ENCODE data around the gene LETMD1. TPM values are rescaled to one million over a fixed set of nuclear protein-coding genes. Genes with fewer than 3 reads are reported as not detected.

The LETMD1 gene
- polyA plus RNA-seq, 2 of the 4 experiments (the other 2 are of a cell fraction) = 29.6 to 72.9 TPM

- TF ChIP-seq ZC3H11A (IDR thresholded peaks at IDR 0.05) = no peak
- no peak for TF ChIP-seq SMC3 (IDR thresholded peaks at IDR 0.05)
- TF ChIP-seq FOSB (CRISPR knock-in tag; IDR thresholded peaks at IDR 0.05) = no peak
- TF ChIP-seq HOXB13 (CRISPR knock-in tag; IDR thresholded peaks at IDR 0.05; ENCODE audit: low read depth) = no peak
- no peak for TF ChIP-seq JUN (IDR thresholded peaks at IDR 0.05)
- no peak for TF ChIP-seq CEBPB (IDR thresholded peaks at IDR 0.05)
- TF ChIP-seq EHF (CRISPR knock-in tag; IDR thresholded peaks at IDR 0.05) = no peak
- no peak for TF ChIP-seq CTCF (IDR thresholded peaks at IDR 0.05)
- ChIA-PET CTCF (no interaction called here), POLR2A (no interaction called here)
- DNase-seq (ENCODE audit: low read depth in 1 of 2, low spot score in 1 of 2) (no peak), ATAC-seq (no peak), FAIRE-seq (no peak)
- no peak overlapping the region for H3K27ac ChIP-seq
- H3K4me3 ChIP-seq = no peak overlapping the region
- H3K4me2 ChIP-seq = no peak overlapping the region
- WGBS (ENCODE audit: missing lambda C conversion rate) = 59% methylated on average over 3 of the region's 3 CpGs
- H3K4me1 ChIP-seq = peaks cover 7% of the 10 kb centered on the region; the same call in 2 of the 3 replicates
- H3K9me3 ChIP-seq = no peaks in the 10 kb centered on the region
Measured at GRCh38 chr12:51036279-51036678, 11.8 kb upstream of the LETMD1 start.

- ChIA-PET CTCF (interaction anchor here (0.6 to 1.6 kb wide), 6 partner anchors 10 to 301 kb away, joined by 3 to 8 read pairs (median 4); no protein-coding TSS in a partner anchor), POLR2A (interaction anchor here (0.6 to 1.1 kb wide), 4 partner anchors 13 to 285 kb away, joined by 3 to 8 read pairs (median 3); partner anchors contain the start of gene ATF1)
- FAIRE-seq = no peak
- WGBS (ENCODE audit: missing lambda C conversion rate) = 3% methylated on average over 14 of the region's 14 CpGs
- Histone ChIP-seq H3K4me3 (peak overlapping the region; percentile 72), H3K27ac (peak overlapping the region; percentile 90 to 92), H3K4me2 (peak overlapping the region; percentile 93), H3K9me3 (no peaks in the 10 kb centered on the region), H3K4me1 (peaks cover 10% of the 10 kb centered on the region; the same call in 2 of the 3 replicates)
- no peak for TF ChIP-seq BHLHE40 (IDR thresholded peaks at IDR 0.05; ENCODE audit: low read depth, low read length)
- no peak for TF ChIP-seq ZSCAN20 (CRISPR knock-in tag; IDR thresholded peaks at IDR 0.05)
- no peak for TF ChIP-seq RCOR1 (IDR thresholded peaks at IDR 0.05; ENCODE audit: low read depth, low read length)
- TF ChIP-seq KDM5A (IDR thresholded peaks at IDR 0.05) = peak; percentile 46; the same call in 1 of the 2 replicates
- no peak for DNase-seq (ENCODE audit: low read depth in 1 of 2, low spot score in 1 of 2)
- no peak for ATAC-seq
Measured at GRCh38 chr12:51048661-51049251, 629 bp downstream of the LETMD1 start.

- H3K4me3 ChIP-seq = peak overlapping the region; percentile 72
- no peak for FAIRE-seq
- ChIA-PET CTCF (interaction anchor here (0.6 to 1.2 kb wide), 3 partner anchors 12 to 292 kb away, joined by 3 to 5 read pairs (median 4); no protein-coding TSS in a partner anchor), POLR2A (no interaction called here)
- peaks cover 10% of the 10 kb centered on the region; the same call in 2 of the 3 replicates for H3K4me1 ChIP-seq
- 93% methylated on average over 3 of the region's 3 CpGs for WGBS (ENCODE audit: missing lambda C conversion rate)
- no peaks in the 10 kb centered on the region for H3K9me3 ChIP-seq
- peak overlapping the region; percentile 93 for H3K4me2 ChIP-seq
- TF ChIP-seq HEYL (CRISPR knock-in tag; IDR thresholded peaks at IDR 0.05) = no peak
- no peak for TF ChIP-seq MAX (IDR thresholded peaks at IDR 0.05)
- no peak for TF ChIP-seq E2F6 (IDR thresholded peaks at IDR 0.05; ENCODE audit: borderline replicate concordance, low read depth)
- TF ChIP-seq CHD4 (IDR thresholded peaks at IDR 0.05; ENCODE audit: borderline replicate concordance) = no peak
- TF ChIP-seq FOSL2 (IDR thresholded peaks at IDR 0.05) = no peak
- TF ChIP-seq FOSL2 (CRISPR knock-in tag; IDR thresholded peaks at IDR 0.05) = no peak
- no peak for TF ChIP-seq GATA3 (IDR thresholded peaks at IDR 0.05; ENCODE audit: borderline replicate concordance)
- no peak for TF ChIP-seq MAZ (IDR thresholded peaks at IDR 0.05; ENCODE audit: borderline replicate concordance, low read depth, low read length)
- TF ChIP-seq KDM1A (IDR thresholded peaks at IDR 0.05; ENCODE audit: low read depth) = no peak
- TF ChIP-seq BHLHE40 (IDR thresholded peaks at IDR 0.05; ENCODE audit: low read depth, low read length) = no peak
- no peak for TF ChIP-seq MAFK (IDR thresholded peaks at IDR 0.05; ENCODE audit: partially characterized antibody)
- TF ChIP-seq CBX8 (IDR thresholded peaks at IDR 0.05) = no peak
- TF ChIP-seq TP53 (CRISPR knock-in tag; IDR thresholded peaks at IDR 0.05) = no peak
- TF ChIP-seq USF2 (IDR thresholded peaks at IDR 0.05) = no peak
- TF ChIP-seq RAD21 (conservative IDR thresholded peaks at IDR 0.05 in 1 of 2, IDR thresholded peaks at IDR 0.05 in 1 of 2) = no peak
- TF ChIP-seq ZSCAN20 (CRISPR knock-in tag; IDR thresholded peaks at IDR 0.05) = no peak
- no peak for TF ChIP-seq FOSB (CRISPR knock-in tag; IDR thresholded peaks at IDR 0.05)
- no peak for TF ChIP-seq HDAC2 (IDR thresholded peaks at IDR 0.05)
- no peak for DNase-seq (ENCODE audit: low read depth in 1 of 2, low spot score in 1 of 2)
- no peak for ATAC-seq
- peak overlapping the region in 1 of 2 experiments; percentile 92; a peak in 3 of 6 replicates for H3K27ac ChIP-seq
Measured at GRCh38 chr12:51049525-51049924, 1.4 kb downstream of the LETMD1 start.
